HCT116 (cell line): ENCODE data around the gene BAZ1B. TPM values are rescaled to one million over a fixed set of nuclear protein-coding genes. Genes with fewer than 3 reads are reported as not detected.
A peak's percentile ranks its signal among the peaks of the same experiment; 100 is the strongest.

Experiments
- ATAC-seq: fragments of 200-7000 bp; cut with Tn5 transposase; 2 replicates; pipeline ENCODE4 v1.9.1; 2020; ENCODE audit warnings: mild to moderate bottlenecking, moderate library complexity
- BruUV-seq: library from RNA; stranded (reverse); fragments of 400-500 nt; replicated peaks from 2 replicates; lab custom pipeline; 2021; lab: Mats Ljungman, UMichigan
- CTCF ChIA-PET: fragments of 300-600 bp; sonication (Branson Sonifier 250); formaldehyde crosslinking; loops from one replicate; lab custom pipeline; 2021; ENCODE audit warnings: antibody characterized with exemption; lab: Charles Lee
- POLR2A ChIA-PET: fragments of 300-600, 350-600 bp; sonication (Branson Sonifier 250); formaldehyde crosslinking; loops from one replicate; lab custom pipeline; 2021; ENCODE audit warnings: antibody characterized with exemption; lab: Charles Lee
- RAD21 ChIA-PET, 2 experiments: fragments of 300-600 bp; sonication (Branson Sonifier 250); formaldehyde crosslinking; loops; one replicate each; lab custom pipeline; 2023; ENCODE audit warnings: low total read pairs in 2 of 2; ENCODE audit not compliant: uncharacterized antibody in 2 of 2, unreplicated experiment in 2 of 2, low non-redundant PET in 1 of 2; lab: Charles Lee
- DNase-seq: peaks from one replicate; pipeline ENCODE4 v3.0.0-alpha.2; 2010; ENCODE audit warnings: low read depth, low spot score
- H2AFZ ChIP-seq: fragments of 200-600 bp; shearing (Covaris generic), sonication (generic); 2 replicates; pipeline ENCODE4 v1.6.1; 2017; ENCODE audit warnings: low read depth, mixed run types, mixed read lengths, antibody characterized with exemption, low read length; ENCODE audit not compliant: poor library complexity, severe bottlenecking
- H3K27ac ChIP-seq: 2 replicates; pipeline ENCODE4 v1.5.1; 2012; ENCODE audit warnings: low read depth, low read length
- H3K27me3 ChIP-seq: fragments of 200-600 bp; sonication (generic); 2 replicates; pipeline ENCODE4 v1.6.1; 2016; ENCODE audit warnings: mixed run types, low read length, mixed read lengths; ENCODE audit not compliant: insufficient read depth
- H3K36me3 ChIP-seq, 2 experiments: fragments of 200-500 bp in 1 of 2; fragments of 200-600 bp in 1 of 2; sonication (Bioruptor generic) in 1 of 2; sonication (generic) in 1 of 2; 2 replicates each; pipeline versions ENCODE4 v1.5.1 to v1.6.1; 2014 to 2016; ENCODE audit warnings: low read length in 2 of 2, inconsistent platforms in 1 of 2, mixed read lengths in 1 of 2, mixed run types in 1 of 2; ENCODE audit not compliant: insufficient read depth in 2 of 2, control insufficient read depth in 1 of 2
- H3K4me1 ChIP-seq, 2 experiments: fragments of 200-600 bp in 1 of 2; sonication (generic) in 1 of 2; 2 replicates each; pipeline versions ENCODE4 v1.5.1 to v1.6.1; 2012 to 2017; ENCODE audit warnings: low read length in 2 of 2, inconsistent platforms in 1 of 2, mild to moderate bottlenecking in 1 of 2, mixed read lengths in 1 of 2, mixed run types in 1 of 2, moderate library complexity in 1 of 2; ENCODE audit not compliant: insufficient read depth in 2 of 2, control insufficient read depth in 1 of 2
- H3K4me2 ChIP-seq: fragments of 200-600 bp; sonication (generic); 2 replicates; pipeline ENCODE4 v1.6.1; 2017; ENCODE audit warnings: mixed run types, low read length, mixed read lengths
- H3K4me3 ChIP-seq, 2 experiments: fragments of 200-600 bp in 1 of 2; sonication (generic) in 1 of 2; replicated peaks in 1 of 2; 2 replicates each; pipeline ENCODE4 v1.5.1; 2011 to 2016; ENCODE audit warnings: low read length in 2 of 2, control low read depth in 1 of 2, low read depth in 1 of 2, mild to moderate bottlenecking in 1 of 2, mixed read lengths in 1 of 2, mixed run types in 1 of 2
- H3K79me2 ChIP-seq: fragments of 200-600 bp; sonication (generic); 2 replicates; pipeline ENCODE4 v1.6.1; 2017; ENCODE audit warnings: mild to moderate bottlenecking, mixed run types, low read length, moderate library complexity, mixed read lengths; ENCODE audit not compliant: insufficient read depth
- H3K9ac ChIP-seq: fragments of 200-600 bp; sonication (generic); 2 replicates; pipeline ENCODE4 v1.6.1; 2016; ENCODE audit warnings: low read length, mixed read lengths
- H3K9me2 ChIP-seq: fragments of 200-600 bp; sonication (generic), shearing (Covaris generic); 2 replicates; pipeline ENCODE4 v1.6.1; 2017; ENCODE audit warnings: mixed run types, mild to moderate bottlenecking, moderate library complexity; ENCODE audit not compliant: insufficient read depth
- H3K9me3 ChIP-seq, 2 experiments: fragments of 200-500 bp in 1 of 2; fragments of 200-600 bp in 1 of 2; sonication (Bioruptor generic) in 1 of 2; sonication (generic) in 1 of 2; 2 replicates each; pipeline ENCODE4 v1.6.1; 2014 to 2017; ENCODE audit warnings: low read length in 2 of 2, mixed read lengths in 2 of 2, inconsistent platforms in 1 of 2, low read depth in 1 of 2, mild to moderate bottlenecking in 1 of 2, mixed run types in 1 of 2, moderate library complexity in 1 of 2; ENCODE audit not compliant: control insufficient read depth in 1 of 2, insufficient read depth in 1 of 2
- H4K20me1 ChIP-seq: fragments of 200-600 bp; sonication (generic), shearing (Covaris generic); 2 replicates; pipeline ENCODE4 v1.6.1; 2017; ENCODE audit warnings: mixed run types, mild to moderate bottlenecking, moderate library complexity; ENCODE audit not compliant: insufficient read depth
- ATF3 ChIP-seq: IDR thresholded peaks from 2 replicates; pipeline ENCODE4 v1.6.1; 2012
- CBX3 ChIP-seq: IDR thresholded peaks from 2 replicates; pipeline ENCODE4 v1.6.1; 2012; ENCODE audit warnings: low read depth
- CEBPB ChIP-seq: IDR thresholded peaks from 2 replicates; pipeline ENCODE4 v1.6.1; 2012; ENCODE audit warnings: low read depth
- CTCF ChIP-seq, 3 experiments: fragments of 200-600 bp in 1 of 3; sonication (generic) in 1 of 3; IDR thresholded peaks in 2 of 3; conservative IDR thresholded peaks in 1 of 3; 2 replicates each; pipeline ENCODE4 v1.5.1; 2012 to 2017; ENCODE audit warnings: low read depth in 2 of 3, low read length in 2 of 3, antibody characterized with exemption in 1 of 3, borderline replicate concordance in 1 of 3, control low read depth in 1 of 3, mild to moderate bottlenecking in 1 of 3, mixed read lengths in 1 of 3, mixed run types in 1 of 3, moderate library complexity in 1 of 3; ENCODE audit not compliant: insufficient read depth in 1 of 3
- EGR1 ChIP-seq: IDR thresholded peaks from 2 replicates; pipeline ENCODE4 v1.6.1; 2012; ENCODE audit warnings: low read depth
- EZH2 ChIP-seq: fragments of 200-600 bp; sonication (generic); IDR thresholded peaks from 2 replicates; pipeline ENCODE4 v1.6.1; 2017; ENCODE audit warnings: antibody characterized with exemption, mixed run types
- EZH2phosphoT487 ChIP-seq: fragments of 200-600 bp; IDR thresholded peaks from 2 replicates; pipeline ENCODE4 v1.6.1; 2018; ENCODE audit warnings: antibody characterized with exemption, borderline replicate concordance
- JUND ChIP-seq: IDR thresholded peaks from 2 replicates; pipeline ENCODE4 v1.6.1; 2012
- MAX ChIP-seq: IDR thresholded peaks from 2 replicates; pipeline ENCODE4 v1.6.1; 2012
- POLR2A ChIP-seq: IDR thresholded peaks from 2 replicates; pipeline ENCODE4 v1.7.0; 2011; ENCODE audit warnings: borderline replicate concordance; ENCODE audit not compliant: insufficient read depth, insufficient read length; ENCODE audit errors: extremely low read depth
- SP1 ChIP-seq: IDR thresholded peaks from 2 replicates; pipeline ENCODE4 v1.6.1; 2012; ENCODE audit warnings: low read depth
- SRF ChIP-seq: IDR thresholded peaks from 2 replicates; pipeline ENCODE4 v1.6.1; 2012; ENCODE audit warnings: low read depth
- YY1 ChIP-seq: IDR thresholded peaks from 2 replicates; pipeline ENCODE4 v1.6.1; 2011; ENCODE audit warnings: low read length, low read depth, moderate library complexity, mild to moderate bottlenecking; ENCODE audit not compliant: insufficient replicate concordance; ENCODE audit errors: extremely low read depth
- ZBTB33 ChIP-seq: IDR thresholded peaks from 2 replicates; pipeline ENCODE4 v1.6.1; 2011; ENCODE audit warnings: mild to moderate bottlenecking, low read length, moderate library complexity; ENCODE audit not compliant: insufficient replicate concordance; ENCODE audit errors: extremely low read depth
- intact Hi-C: fragments of 100-400 bp; cut with micrococcal nuclease; formaldehyde crosslinking; loops from 2 replicates; pipeline ENCODE4 v1.10.0; 2022
- total RNA-seq: library from RNA; stranded (reverse); gene quantifications from one replicate; pipeline ENCODE4 v1.2.1, GENCODE V29; 2021; ENCODE audit not compliant: unreplicated experiment

Gene BAZ1B
- total RNA-seq, 1 experiment from 2014 or later, result 81.1 TPM

DNA sequence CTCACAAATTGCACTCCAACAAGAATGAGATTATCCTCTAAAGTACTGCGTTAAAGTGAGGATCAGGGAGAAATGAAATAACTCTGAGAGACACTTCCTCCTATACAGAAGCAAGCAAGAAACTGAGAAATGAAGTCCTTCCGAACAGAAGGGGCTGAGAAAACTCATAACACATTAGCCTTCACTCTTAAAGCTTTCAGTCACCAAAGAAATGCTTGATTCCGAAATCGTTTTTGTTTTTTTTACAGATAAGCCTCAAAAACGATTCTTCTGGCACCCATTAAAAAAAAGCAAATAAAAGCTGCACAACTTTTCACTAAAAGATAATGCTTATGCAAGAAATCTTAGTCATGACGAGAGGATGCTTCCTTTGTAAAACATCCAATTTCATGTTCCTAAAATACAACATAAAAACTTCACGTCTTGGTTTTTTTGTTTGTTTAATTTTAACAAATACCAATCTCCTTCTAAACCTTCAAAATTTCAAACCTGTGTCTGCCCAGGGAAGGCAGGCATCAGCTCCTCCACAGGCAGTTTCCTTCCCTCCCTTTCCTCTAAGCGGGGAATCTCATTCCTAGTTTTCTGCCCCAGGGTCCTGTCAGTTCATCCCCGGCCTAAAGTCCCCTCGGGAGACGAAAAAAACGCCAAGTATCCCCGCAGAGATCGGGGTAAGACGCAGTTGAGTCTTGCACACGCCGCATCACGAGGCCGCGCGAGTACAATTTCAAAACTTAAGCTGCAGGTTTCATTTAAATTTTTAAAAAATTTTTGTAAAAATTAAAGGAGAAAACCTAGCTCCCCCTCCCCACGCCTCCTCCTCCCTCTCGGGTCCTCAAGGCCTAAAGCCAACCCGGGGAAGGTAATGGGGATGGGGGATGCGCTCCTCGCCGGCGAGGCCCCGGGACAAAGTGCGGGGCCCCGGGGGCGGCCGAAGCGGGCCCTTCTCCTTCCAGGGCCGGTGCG lies 1.1 kb downstream of the BAZ1B start (continued):
- TF ChIP-seq ATF3, result no peak

GRCh38 chr7:73519867-73520672 lies 2.0 kb downstream of the BAZ1B start:
- Histone ChIP-seq H2AFZ (no peak overlapping the region), H3K9me3 (no peaks in the 10 kb centered on the region), H3K36me3 (peaks cover 14 to 25% of the 10 kb centered on the region in 2 experiments), H3K27ac (peak overlapping the region; percentile 96; the same call in 1 of the 2 replicates), H3K79me2 (peaks cover 65% of the 10 kb centered on the region), H3K27me3 (no peaks in the 10 kb centered on the region), H3K4me3 (peak overlapping the region; percentile 86 to 87), H4K20me1 (peaks cover 20% of the 10 kb centered on the region; the same call in 1 of the 2 replicates), H3K9ac (peak overlapping the region; percentile 97), H3K9me2 (no peaks in the 10 kb centered on the region), H3K4me1 (peaks cover 15 to 23% of the 10 kb centered on the region in 2 experiments; a peak in 3 of 4 replicates), H3K4me2 (peak overlapping the region; percentile 87)
- intact Hi-C loops, result loop anchor here (5.0 kb wide), 1 partner anchor 207 kb away; no protein-coding TSS in a partner anchor
- ATAC-seq (no peak), DNase-seq (no peak)
- ChIA-PET RAD21 (no interaction called here), CTCF (no interaction called here), POLR2A (no interaction called here)
- TF ChIP-seq ZBTB33 (no peak), CBX3 (no peak), POLR2A (no peak), CEBPB (no peak), MAX (no peak), CTCF (IDR thresholded peaks at IDR 0.05 in 2 of 3, conservative IDR thresholded peaks at IDR 0.05 in 1 of 3; ENCODE audit: borderline replicate concordance in 1 of 3, insufficient read depth in 1 of 3, low read depth in 2 of 3, low read length in 2 of 3) (no peak), JUND (no peak), EZH2phosphoT487 (no peak), SRF (no peak), ATF3 (no peak), YY1 (no peak), SP1 (no peak), EZH2 (no peak), EGR1 (no peak)
- no TSS peak for BruUV-seq
